AML-193 (cell line): ENCODE data around the gene KDM5A.
"Not testable (repeated sequence)": the region's sequence is repeated elsewhere in the genome, so short reads cannot be mapped to it uniquely, and the experiment has no call there.

Experiments
- DNase-seq, 2 experiments: peaks; one replicate each; lab custom pipeline; 2025; lab: John Stamatoyannopoulos, UW

KDM5A gene

GRCh38 chr12:389142-390096 lies at the start of gene KDM5A:
KDM5A (minus strand) TSS chr12:389320; CDS start chr12:389091, 229 bp downstream.
- no peak for DNase-seq

- DNase-seq: not testable (repeated sequence)
Measured at GRCh38 chr12:435737-436136, 46.6 kb upstream of the KDM5A start.

- DNase-seq: no peak
Measured at GRCh38 chr12:422526-422925, 33.4 kb upstream of the KDM5A start.

DNA sequence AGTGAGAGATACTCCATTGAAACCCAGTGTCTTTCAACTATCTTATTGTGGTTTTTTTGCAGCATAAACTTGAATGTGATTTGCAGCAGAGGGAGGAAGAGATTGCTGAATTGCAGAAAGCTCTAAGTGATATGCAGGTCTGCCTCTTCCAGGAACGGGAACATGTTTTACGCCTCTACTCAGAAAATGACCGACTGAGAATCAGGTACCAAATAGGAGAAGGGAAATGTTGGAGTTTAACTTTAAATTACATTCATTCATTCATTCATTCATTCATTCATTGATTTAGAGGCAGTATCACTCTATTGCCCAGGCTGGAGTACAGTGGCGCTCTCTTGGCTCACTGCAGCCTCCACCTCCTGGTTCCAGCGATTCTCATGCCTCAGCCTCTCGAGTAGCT lies 29.3 kb upstream of the KDM5A start:
- DNase-seq: no peak

GRCh38 chr12:414859-415258 lies 25.7 kb upstream of the KDM5A start:
- DNase-seq: no peak

GRCh38 chr12:402029-402389 lies 12.9 kb upstream of the KDM5A start:
- DNase-seq: no peak

- no peak for DNase-seq
Measured at GRCh38 chr12:401235-402028, 12.3 kb upstream of the KDM5A start, which contains the start of gene CCDC77. CCDC77 (plus strand) TSS chr12:401644; CDS start chr12:409384, 7,740 bp downstream.

- DNase-seq: no peak
Measured at GRCh38 chr12:400828-401227, 11.7 kb upstream of the KDM5A start.

GRCh38 chr12:388541-389141 lies 479 bp downstream of the KDM5A start:
- DNase-seq: no peak

- DNase-seq: no peak
Measured at GRCh38 chr12:388012-388411, 1.1 kb downstream of the KDM5A start.

GRCh38 chr12:386651-387050 lies 2.5 kb downstream of the KDM5A start:
- no peak for DNase-seq

DNA sequence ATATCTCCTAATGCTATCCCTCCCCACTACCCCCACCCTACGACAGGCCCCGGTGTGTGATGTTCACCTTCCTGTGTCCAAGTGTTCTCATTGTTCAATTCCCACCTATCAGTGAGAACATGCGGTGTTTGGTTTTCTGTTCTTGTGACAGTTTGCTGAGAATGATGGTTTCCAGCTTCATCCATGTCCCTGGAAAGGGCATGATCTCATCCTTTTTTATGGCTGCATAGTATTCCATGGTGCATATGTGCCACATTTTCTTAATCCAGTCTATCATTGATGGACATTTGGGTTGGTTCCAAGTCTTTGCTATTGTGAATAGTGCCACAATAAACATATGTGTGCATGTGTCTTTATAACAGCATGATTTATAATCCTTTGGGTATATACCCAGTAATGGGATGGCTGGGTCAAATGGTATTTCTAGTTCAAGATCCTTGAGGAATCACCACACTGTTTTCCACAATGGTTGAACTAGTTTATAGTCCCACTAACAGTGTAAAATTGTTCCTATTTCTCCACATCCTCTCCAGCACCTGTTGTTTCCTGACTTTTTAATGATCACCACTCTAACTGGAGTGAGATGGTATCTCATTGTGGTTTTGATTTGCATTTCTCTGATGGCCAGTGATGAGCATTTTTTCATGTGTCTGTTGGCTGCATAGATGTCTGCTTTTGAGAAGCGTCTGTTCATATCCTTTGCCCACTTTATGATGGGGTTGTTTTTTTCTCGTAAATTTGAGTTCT lies 18.2 kb downstream of the KDM5A start:
- not testable (repeated sequence) for DNase-seq

GRCh38 chr12:367972-368371 lies 21.1 kb downstream of the KDM5A start:
- DNase-seq: no peak

GRCh38 chr12:366820-367219 lies 22.3 kb downstream of the KDM5A start:
- DNase-seq: no peak

DNA sequence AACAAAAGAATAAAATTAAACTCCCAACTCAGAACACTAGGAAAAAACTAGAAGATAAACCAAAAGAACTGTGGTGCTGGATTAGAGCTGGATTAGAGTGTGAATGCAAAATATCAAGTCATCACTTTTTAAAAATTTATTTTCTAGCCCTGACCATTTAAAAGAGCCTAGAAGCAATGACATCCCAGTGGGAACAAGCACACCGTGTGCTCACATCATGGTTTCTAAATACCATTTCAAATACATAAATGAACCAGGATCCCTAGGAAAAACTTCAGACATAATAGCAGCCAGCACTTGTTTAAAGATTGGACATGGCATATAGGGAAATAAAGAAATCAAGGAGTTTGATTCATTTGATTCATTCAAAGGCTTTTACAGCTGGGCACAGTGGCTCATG lies 30.0 kb downstream of the KDM5A start:
- DNase-seq: no peak

DNA sequence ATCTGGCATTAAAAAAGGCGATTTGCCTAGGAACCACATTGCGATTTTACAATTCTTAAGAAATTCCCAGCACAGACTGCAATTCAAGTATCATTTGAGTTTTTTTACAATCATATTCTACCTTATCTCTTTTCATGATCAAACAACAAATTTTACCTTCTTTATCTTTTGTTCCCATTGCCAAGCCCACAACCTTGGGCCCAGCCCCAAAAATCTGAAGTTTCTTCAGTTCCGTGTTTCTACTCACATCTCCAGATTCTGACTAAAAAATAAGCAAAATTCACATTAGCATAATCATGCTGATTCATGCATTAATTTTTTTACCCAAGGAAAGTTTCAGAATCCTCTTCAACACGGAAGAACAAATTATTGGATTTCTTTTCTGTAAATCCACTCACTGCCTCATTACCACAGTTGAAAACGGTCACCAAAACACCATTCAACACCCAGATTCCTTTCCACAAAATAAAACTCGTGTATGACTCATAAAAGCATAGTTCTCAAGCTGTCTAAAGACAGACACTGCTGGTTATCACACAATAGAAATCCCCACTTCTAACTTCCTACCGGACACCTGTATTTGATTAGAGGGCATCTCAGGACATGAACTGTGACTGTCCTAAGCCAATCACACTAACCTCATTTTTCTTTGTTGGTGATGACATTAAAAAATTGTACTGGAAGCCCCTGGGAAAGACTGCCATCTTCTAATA lies 32.7 kb downstream of the KDM5A start:
- no peak for DNase-seq

GRCh38 chr12:351197-351596 lies 37.9 kb downstream of the KDM5A start:
- DNase-seq: not testable (repeated sequence)

DNA sequence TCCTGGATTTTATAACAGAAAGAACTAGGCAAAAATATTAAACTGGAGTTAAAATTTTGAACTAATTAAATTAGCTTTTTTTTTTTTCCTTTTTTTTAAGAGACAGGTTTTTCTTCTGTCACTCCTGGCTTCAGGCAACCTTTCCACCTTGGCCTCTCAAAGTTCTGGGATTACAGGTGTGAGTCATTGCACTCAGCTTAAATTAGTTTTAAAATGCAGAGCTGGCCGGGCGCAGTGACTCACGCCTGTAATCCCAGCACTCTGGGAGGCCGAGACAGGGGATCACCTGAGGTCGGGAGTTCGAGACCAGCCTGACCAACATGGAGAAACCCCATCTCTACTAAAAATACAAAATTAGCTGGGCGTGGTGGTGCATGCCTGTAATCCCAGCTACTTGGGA lies 39.5 kb downstream of the KDM5A start:
- not testable (repeated sequence) for DNase-seq

DNA sequence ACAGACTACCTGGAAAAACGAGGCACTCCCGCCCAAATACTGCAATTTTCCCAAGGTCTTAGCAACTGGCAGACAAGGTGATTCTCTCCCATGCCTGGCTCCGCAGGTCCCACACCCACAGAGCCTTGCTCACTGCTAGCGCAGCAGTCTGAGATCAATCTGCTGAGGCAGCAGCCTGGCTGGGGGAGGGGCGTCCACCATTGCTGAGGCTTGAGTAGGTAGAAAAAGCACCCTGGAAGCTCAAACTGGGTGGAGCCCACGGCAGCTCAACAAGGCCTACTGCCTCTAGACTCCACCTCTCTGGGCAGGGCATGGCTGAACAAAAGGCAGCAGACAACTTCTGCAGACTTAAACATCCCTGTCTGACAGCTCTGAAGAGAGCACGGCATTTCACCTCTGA lies 46.1 kb downstream of the KDM5A start:
- not testable (repeated sequence) for DNase-seq

DNA sequence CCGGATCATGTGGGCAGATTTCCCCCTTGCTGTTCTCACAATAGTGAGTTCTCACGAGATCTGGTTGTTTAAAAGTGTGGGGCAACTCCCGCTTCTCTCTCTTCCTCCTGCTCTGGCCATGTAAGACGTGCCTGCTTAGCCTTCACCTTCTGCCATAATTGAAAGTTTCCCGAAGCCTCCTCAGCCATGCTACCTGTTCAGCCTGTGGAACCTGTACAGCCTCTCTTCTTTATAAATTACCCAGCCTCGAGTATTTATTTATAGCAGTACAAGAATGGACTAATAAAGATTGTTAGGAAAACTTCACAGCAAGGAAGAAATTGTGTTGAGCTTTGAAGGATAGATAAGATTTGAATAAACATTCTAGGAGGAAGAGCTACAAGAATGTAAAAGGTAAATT lies 52.1 kb downstream of the KDM5A start:
- DNase-seq: no peak

- DNase-seq: no peak
Measured at GRCh38 chr12:334125-334524, 55.0 kb downstream of the KDM5A start.
